HepG2 (cell line): Measurements from ENCODE around the gene XCR1. TPM values are rescaled to one million over a fixed set of nuclear protein-coding genes. Genes with fewer than 3 reads are reported as not detected.
"Not testable (repeated sequence)": the region's sequence is repeated elsewhere in the genome, so short reads cannot be mapped to it uniquely, and the experiment has no call there.

Experiments
- ATAC-seq: fragments of 200-7000 bp; cut with Tn5 transposase; 3 replicates; pipeline ENCODE4 v1.9.1; 2020; ENCODE audit warnings: mild to moderate bottlenecking, moderate library complexity
- BruUV-seq: library from RNA; stranded (reverse); fragments of 400-500 nt; replicated peaks from 2 replicates; lab custom pipeline; 2021; lab: Mats Ljungman, UMichigan
- CTCF ChIA-PET: fragments of 300-600 bp; formaldehyde crosslinking; extraction: SDS; loops from one replicate; lab custom pipeline; 2021; ENCODE audit warnings: low total read pairs, inconsistent platforms, low intra/inter-chr PET ratio; lab: Yijun Ruan, JAX
- POLR2A ChIA-PET: fragments of 350-600 bp; sonication (Branson Sonifier 250); formaldehyde crosslinking; loops from one replicate; lab custom pipeline; 2020; ENCODE audit warnings: antibody characterized with exemption, inconsistent platforms; lab: Yijun Ruan, JAX
- DNase-seq: peaks from one replicate; pipeline ENCODE4 v3.0.0-alpha.2; 2015; ENCODE audit warnings: low spot score
- FAIRE-seq: peaks from 3 replicates; lab custom pipeline; 2011; peaks lifted over from hg19 to GRCh38; lab: Jason Lieb, UNC
- H2AFZ ChIP-seq: one replicate; pipeline ENCODE4 v1.6.1; 2011; ENCODE audit warnings: low read length, inconsistent platforms
- H3K27ac ChIP-seq: fragments of 300-600 bp; 3 replicates; pipeline ENCODE4 v1.8.0; 2011; ENCODE audit warnings: mixed run types, mild to moderate bottlenecking, mixed read lengths, low read length, inconsistent platforms; ENCODE audit not compliant: insufficient read depth; ENCODE audit errors: extremely low read length
- H3K27me3 ChIP-seq, 2 experiments: fragments of 200-600 bp in 1 of 2; 2 replicates in 1 of 2; 3 replicates in 1 of 2; pipeline versions ENCODE4 v1.6.0 to v1.8.0; 2011; ENCODE audit warnings: low read length in 2 of 2, mild to moderate bottlenecking in 2 of 2, moderate library complexity in 2 of 2, inconsistent platforms in 1 of 2; ENCODE audit not compliant: insufficient read depth in 2 of 2, control insufficient read depth in 1 of 2
- H3K36me3 ChIP-seq, 2 experiments: fragments of 200-600 bp in 1 of 2; replicated peaks in 1 of 2; 2 replicates in 1 of 2; 3 replicates in 1 of 2; pipeline versions ENCODE4 v1.5.1 to v1.8.0; 2011; ENCODE audit warnings: low read length in 2 of 2, inconsistent platforms in 1 of 2; ENCODE audit not compliant: insufficient read depth in 2 of 2, control insufficient read depth in 1 of 2
- H3K4me1 ChIP-seq: 2 replicates; pipeline ENCODE4 v1.5.1; 2012; ENCODE audit warnings: low read length, inconsistent platforms; ENCODE audit not compliant: insufficient read depth
- H3K4me2 ChIP-seq: 2 replicates; pipeline ENCODE4 v1.6.0; 2011; ENCODE audit warnings: low read depth, low read length, inconsistent platforms
- H3K4me3 ChIP-seq, 3 experiments: fragments of 200-600 bp in 1 of 3; sonication (generic), shearing (Covaris generic) in 1 of 3; replicated peaks in 1 of 3; 2 replicates each; pipeline ENCODE4 v1.5.1; 2011 to 2016; ENCODE audit warnings: low read length in 3 of 3, inconsistent platforms in 2 of 3, low read depth in 2 of 3, mild to moderate bottlenecking in 2 of 3, control low read depth in 1 of 3, mixed read lengths in 1 of 3; ENCODE audit not compliant: insufficient read depth in 1 of 3
- H3K79me2 ChIP-seq: one replicate; pipeline ENCODE4 v1.6.1; 2011; ENCODE audit warnings: low read length, inconsistent platforms; ENCODE audit not compliant: insufficient read depth
- H3K9ac ChIP-seq: 2 replicates; pipeline ENCODE4 v1.6.0; 2011; ENCODE audit warnings: mild to moderate bottlenecking, low read depth, low read length, inconsistent platforms; ENCODE audit not compliant: insufficient read depth
- H3K9me3 ChIP-seq: 2 replicates; pipeline ENCODE4 v1.5.1; 2012; ENCODE audit warnings: mild to moderate bottlenecking, low read length
- H4K20me1 ChIP-seq: 2 replicates; pipeline ENCODE4 v1.6.0; 2011; ENCODE audit warnings: inconsistent platforms, mild to moderate bottlenecking, low read length, moderate library complexity; ENCODE audit not compliant: insufficient read depth
- CHD4 ChIP-seq: fragments of 200-600 bp; sonication (generic); IDR thresholded peaks from 2 replicates; pipeline ENCODE4 v1.7.0; 2017; ENCODE audit warnings: mild to moderate bottlenecking, low read length, borderline replicate concordance
- PHB2 ChIP-seq: fragments of 450-650 bp; IDR thresholded peaks from 2 replicates; pipeline ENCODE4 v1.6.1; 2018; ENCODE audit not compliant: partially characterized antibody
- ZFP62 ChIP-seq: sonication (generic); formaldehyde crosslinking; IDR thresholded peaks from 2 replicates; pipeline ENCODE4 v1.4.0; 2020; ENCODE audit warnings: missing genetic modification reagents
- ZHX2 ChIP-seq, 2 experiments: sonication (generic) in 1 of 2; formaldehyde crosslinking in 1 of 2; IDR thresholded peaks; 2 replicates each; pipeline versions ENCODE4 v1.6.1 to v1.9.0; 2014 to 2022; ENCODE audit warnings: antibody characterized with exemption in 1 of 2, borderline replicate concordance in 1 of 2, inconsistent platforms in 1 of 2, low read depth in 1 of 2, missing genetic modification reagents in 1 of 2
- ZNF33B ChIP-seq: sonication (generic); formaldehyde crosslinking; IDR thresholded peaks from 2 replicates; pipeline ENCODE4 v1.5.1; 2020; ENCODE audit warnings: mild to moderate bottlenecking, missing genetic modification reagents
- ZNF343 ChIP-seq: sonication (generic); formaldehyde crosslinking; IDR thresholded peaks from 2 replicates; pipeline ENCODE4 v1.4.0; 2020; ENCODE audit warnings: mild to moderate bottlenecking, missing genetic modification reagents
- ZNF432 ChIP-seq: sonication (generic); formaldehyde crosslinking; IDR thresholded peaks from 2 replicates; pipeline ENCODE4 v1.5.0; 2020; ENCODE audit warnings: missing genetic modification reagents, mild to moderate bottlenecking, borderline replicate concordance
- ZNF816 ChIP-seq: sonication (generic); formaldehyde crosslinking; IDR thresholded peaks from 2 replicates; pipeline ENCODE4 v1.8.0; 2022; ENCODE audit warnings: missing genetic modification reagents, mild to moderate bottlenecking, borderline replicate concordance
- WGBS: methylation state at CpG from one replicate; pipeline ENCODE4 v1.1.6; 2017; ENCODE audit warnings: low lambda C conversion rate; 5-methylcytosine and 5-hydroxymethylcytosine counted together
- in situ Hi-C: cut with HindIII; loops from 2 replicates; pipeline ENCODE4 v1.10.0; 2017; ENCODE audit warnings: low pct_unique_long_range_greater_than_20kb; ENCODE audit not compliant: extremely low pct_ligation_motif_present
- intact Hi-C: fragments of 100-400 bp; cut with micrococcal nuclease; formaldehyde crosslinking; loops from one replicate; pipeline ENCODE4 v1.10.0; 2022; ENCODE audit not compliant: unreplicated experiment
- polyA plus RNA-seq, 8 experiments: library from polyadenylated mRNA; depleted of rRNA in 3 of 8; stranded (reverse) in 7 of 8; unstranded in 1 of 8; fragments of >200 nt; fragmentation: Illumina TruSeq in 4 of 8; extraction: Trizol in 4 of 8; gene quantifications; 2 replicates each; pipeline versions ENCODE4 v1.2.1 to v1.2.3, GENCODE V29; 2011 to 2016; ENCODE audit warnings: low read depth in 4 of 8, missing spikeins in 1 of 8, mixed read lengths in 1 of 8; ENCODE audit not compliant: insufficient read depth in 1 of 8
- total RNA-seq, 5 experiments: library from RNA; depleted of rRNA; stranded (reverse); fragments of >200 nt; fragmentation: Illumina TruSeq; extraction: Trizol; gene quantifications; 2 replicates each; pipeline ENCODE4 v1.2.3, GENCODE V29; 2016; ENCODE audit warnings: low read depth in 1 of 5

Gene XCR1
- total and polyA plus RNA-seq, 2 of the 13 experiments (the other 11 are each of a cell fraction or from before 2014, with no cell fraction given), result not detected

- TF ChIP-seq ZHX2 (IDR thresholded peaks at IDR 0.05; ENCODE audit: low read depth) (no peak), ZHX2 (CRISPR knock-in tag; IDR thresholded peaks at IDR 0.05; ENCODE audit: borderline replicate concordance) (no peak), ZNF33B (no peak), PHB2 (no peak), ZFP62 (CRISPR knock-in tag) (no peak), ZNF343 (CRISPR knock-in tag) (no peak), ZNF432 (CRISPR knock-in tag) (no peak), CHD4 (no peak), ZNF816 (CRISPR knock-in tag) (no peak)
These were observed 21.8 kb upstream of the XCR1 start (continued) for GRCh38 chr3:46049093-46049492.

- H3K36me3 ChIP-seq, H3K4me2 ChIP-seq, BruUV-seq, FAIRE-seq, H2AFZ ChIP-seq, in situ Hi-C loops, H4K20me1 ChIP-seq, H3K27me3 ChIP-seq, CTCF ChIA-PET, H3K9me3 ChIP-seq, H3K79me2 ChIP-seq, DNase-seq, H3K9ac ChIP-seq, H3K4me3 ChIP-seq, intact Hi-C loops, POLR2A ChIA-PET, H3K4me1 ChIP-seq, H3K27ac ChIP-seq, ATAC-seq: not testable (repeated sequence)
- 30% methylated on average over 5 of the region's 5 CpGs for WGBS
These were observed 18.9 kb upstream of the XCR1 start for GRCh38 chr3:46046231-46046630.
